ENCODE data around the gene DNASE1L2.

The DNASE1L2 gene

DNA sequence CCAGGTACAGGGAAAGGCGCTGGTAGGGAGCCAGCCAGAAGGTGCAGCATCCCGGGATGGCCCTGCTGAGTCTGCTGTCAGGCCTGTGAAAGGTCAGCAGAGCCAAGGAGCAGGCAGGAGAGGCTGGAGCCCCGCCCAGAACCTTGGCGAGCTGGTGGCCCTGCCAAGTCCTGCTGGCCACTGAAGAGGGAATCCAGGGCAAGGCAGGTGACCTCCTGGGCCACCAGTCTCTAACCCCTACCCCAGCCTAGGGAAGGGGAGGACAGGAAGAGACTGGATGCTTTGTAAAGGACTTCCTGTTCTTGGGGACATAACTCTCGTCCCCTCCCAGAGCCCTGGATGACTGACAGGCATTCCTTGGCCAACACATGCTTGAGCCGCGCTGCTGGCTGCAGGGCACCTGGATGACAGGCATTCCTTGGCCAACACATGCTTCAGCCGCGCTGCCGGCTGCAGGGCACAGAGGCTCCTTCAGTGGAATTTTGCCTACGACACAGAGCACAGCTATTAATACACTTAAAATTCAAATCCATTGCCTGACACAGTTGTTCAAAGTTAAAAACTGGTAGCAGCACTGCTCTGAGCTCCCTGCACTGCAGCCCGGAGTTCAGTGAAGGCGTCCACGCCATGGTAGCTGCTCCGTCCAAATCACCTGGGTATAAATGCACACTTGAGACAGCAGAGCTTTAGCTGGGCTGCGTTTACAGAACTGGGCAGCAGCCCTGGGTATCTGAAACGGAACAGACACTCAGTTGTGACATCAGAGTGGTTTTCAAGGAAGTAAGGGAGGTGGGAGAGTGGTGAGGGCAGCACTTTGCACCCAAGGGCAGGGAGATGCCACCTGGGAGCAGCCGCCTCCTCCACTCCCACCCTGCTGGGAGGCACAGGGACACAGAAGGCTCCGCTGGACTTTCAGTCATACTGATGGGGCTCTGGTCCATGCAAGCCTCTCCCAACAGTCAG, 23.6 kb upstream of the DNASE1L2 start:
- no peak for DNase-seq (ENCODE audit: low spot score)
- no peak for TF ChIP-seq CTCF (IDR thresholded peaks at IDR 0.05; ENCODE audit: extremely low read depth, insufficient read depth, missing control alignments)
- in situ Hi-C loops (cut with MboI; ENCODE audit: low pct_unique_long_range_greater_than_20kb, low sequenced_read_pairs, unreplicated experiment) = no loop called here

- no peak for DNase-seq (ENCODE audit: low spot score)
- in situ Hi-C loops (cut with MboI; ENCODE audit: low pct_unique_long_range_greater_than_20kb, low sequenced_read_pairs, unreplicated experiment) = no loop called here
- no peak for TF ChIP-seq CTCF (IDR thresholded peaks at IDR 0.05; ENCODE audit: extremely low read depth, insufficient read depth, missing control alignments)
Measured at GRCh38 chr16:2213817-2214718, 22.2 kb upstream of the DNASE1L2 start.

GRCh38 chr16:2214719-2214968, 21.6 kb upstream of the DNASE1L2 start, which contains the start of gene PGP:
TSS of gene PGP (minus strand) at chr16:2214840. CDS start at chr16:2214777, 63 bp downstream.
- no peak for TF ChIP-seq CTCF (IDR thresholded peaks at IDR 0.05; ENCODE audit: extremely low read depth, insufficient read depth, missing control alignments)
- in situ Hi-C loops (cut with MboI; ENCODE audit: low pct_unique_long_range_greater_than_20kb, low sequenced_read_pairs, unreplicated experiment) = no loop called here
- DNase-seq (ENCODE audit: low spot score) = no peak

DNA sequence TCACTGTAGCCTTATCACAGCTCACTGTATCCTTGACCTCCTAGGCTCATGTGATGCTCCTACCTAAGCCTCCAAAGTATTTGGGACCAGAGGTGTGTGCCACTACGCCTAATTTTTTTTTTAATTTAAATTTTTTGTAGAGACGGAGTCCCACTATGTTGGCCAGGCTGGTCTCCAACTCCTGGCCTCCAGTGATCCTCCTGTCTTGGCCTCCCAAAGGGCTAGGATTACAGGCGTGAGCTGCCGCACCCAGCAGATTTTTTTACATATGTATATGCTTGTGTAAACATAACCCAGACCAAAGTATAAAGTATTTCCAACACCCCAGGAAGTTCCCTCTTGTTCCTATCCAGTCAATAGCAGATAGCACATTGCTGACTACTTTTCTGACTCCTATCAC, 19.9 kb upstream of the DNASE1L2 start:
- TF ChIP-seq CTCF (IDR thresholded peaks at IDR 0.05; ENCODE audit: extremely low read depth, insufficient read depth, missing control alignments) = no peak
- in situ Hi-C loops (cut with MboI; ENCODE audit: low pct_unique_long_range_greater_than_20kb, low sequenced_read_pairs, unreplicated experiment) = no loop called here
- no peak for DNase-seq (ENCODE audit: low spot score)

- no peak for TF ChIP-seq CTCF (IDR thresholded peaks at IDR 0.05; ENCODE audit: extremely low read depth, insufficient read depth, missing control alignments)
- peak; percentile 100 for DNase-seq (ENCODE audit: low spot score)
- in situ Hi-C loops (cut with MboI; ENCODE audit: low pct_unique_long_range_greater_than_20kb, low sequenced_read_pairs, unreplicated experiment) = no loop called here
Measured at GRCh38 chr16:2223221-2223941, 12.9 kb upstream of the DNASE1L2 start, which contains the start of gene E4F1. TSS of gene E4F1 (plus strand) at chr16:2223591. CDS start at chr16:2223614, 23 bp downstream.

- peak; percentile 69 for DNase-seq (ENCODE audit: low spot score)
- peak; percentile 19 for TF ChIP-seq CTCF (IDR thresholded peaks at IDR 0.05; ENCODE audit: extremely low read depth, insufficient read depth, missing control alignments)
- in situ Hi-C loops (cut with MboI; ENCODE audit: low pct_unique_long_range_greater_than_20kb, low sequenced_read_pairs, unreplicated experiment) = no loop called here
Measured at GRCh38 chr16:2223942-2224486, 12.2 kb upstream of the DNASE1L2 start.

All from GM13977 (cell line).